Fibroblast of pulmonary artery (primary cell): ENCODE data around the gene RPL27A.

ENCODE experiments used
- DNase-seq: peaks from one replicate; pipeline ENCODE4 v3.0.0-alpha.2; 2010; ENCODE audit warnings: low read depth
- H3K4me3 ChIP-seq: replicated peaks from 2 replicates; pipeline ENCODE4 v1.5.1; 2011; ENCODE audit warnings: low read depth, mild to moderate bottlenecking, control low read depth, low read length, moderate library complexity
- TF ChIP-seq, protein P1 (sequence below): IDR thresholded peaks from 2 replicates; pipeline ENCODE4 v1.5.1; 2011; ENCODE audit warnings: mild to moderate bottlenecking, control low read depth, low read length, inconsistent platforms; ENCODE audit errors: missing control alignments

The RPL27A gene

GRCh38 chr11:8719721-8720120 lies 37.1 kb downstream of the RPL27A start:
- TF ChIP-seq, protein P1, sequence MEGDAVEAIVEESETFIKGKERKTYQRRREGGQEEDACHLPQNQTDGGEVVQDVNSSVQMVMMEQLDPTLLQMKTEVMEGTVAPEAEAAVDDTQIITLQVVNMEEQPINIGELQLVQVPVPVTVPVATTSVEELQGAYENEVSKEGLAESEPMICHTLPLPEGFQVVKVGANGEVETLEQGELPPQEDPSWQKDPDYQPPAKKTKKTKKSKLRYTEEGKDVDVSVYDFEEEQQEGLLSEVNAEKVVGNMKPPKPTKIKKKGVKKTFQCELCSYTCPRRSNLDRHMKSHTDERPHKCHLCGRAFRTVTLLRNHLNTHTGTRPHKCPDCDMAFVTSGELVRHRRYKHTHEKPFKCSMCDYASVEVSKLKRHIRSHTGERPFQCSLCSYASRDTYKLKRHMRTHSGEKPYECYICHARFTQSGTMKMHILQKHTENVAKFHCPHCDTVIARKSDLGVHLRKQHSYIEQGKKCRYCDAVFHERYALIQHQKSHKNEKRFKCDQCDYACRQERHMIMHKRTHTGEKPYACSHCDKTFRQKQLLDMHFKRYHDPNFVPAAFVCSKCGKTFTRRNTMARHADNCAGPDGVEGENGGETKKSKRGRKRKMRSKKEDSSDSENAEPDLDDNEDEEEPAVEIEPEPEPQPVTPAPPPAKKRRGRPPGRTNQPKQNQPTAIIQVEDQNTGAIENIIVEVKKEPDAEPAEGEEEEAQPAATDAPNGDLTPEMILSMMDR = no peak
- no peak for DNase-seq
- H3K4me3 ChIP-seq = no peak overlapping the region

DNA sequence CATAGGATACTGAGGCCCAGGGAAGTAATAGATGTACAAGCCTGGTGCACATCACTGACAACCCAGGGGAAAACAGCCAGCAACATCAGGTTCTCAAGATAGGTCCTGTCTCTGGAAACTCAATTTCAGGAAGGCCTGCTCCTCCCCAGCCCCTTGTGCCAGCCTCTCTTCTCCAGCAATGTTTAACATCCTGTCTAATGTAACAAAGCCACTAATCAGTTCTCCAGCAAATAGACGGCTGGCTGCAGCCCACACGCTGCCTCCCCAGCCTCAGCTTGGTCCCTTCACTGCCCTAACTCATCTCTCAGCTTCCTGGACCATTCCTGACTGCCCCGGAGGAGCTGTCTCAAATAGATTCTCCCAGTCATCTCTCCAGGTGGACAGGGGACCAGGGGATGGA lies 37.8 kb downstream of the RPL27A start:
- TF ChIP-seq, protein P1 = no peak
- no peak for DNase-seq
- no peak overlapping the region for H3K4me3 ChIP-seq

- TF ChIP-seq, protein P1 = no peak
- no peak overlapping the region for H3K4me3 ChIP-seq
- no peak for DNase-seq
Observed at GRCh38 chr11:8720868-8721608, 38.4 kb downstream of the RPL27A start.

- TF ChIP-seq, protein P1 = no peak
- H3K4me3 ChIP-seq = no peak overlapping the region
- DNase-seq = peak; percentile 58
Observed at GRCh38 chr11:8721609-8722500, 39.3 kb downstream of the RPL27A start.

- TF ChIP-seq, protein P1 = no peak
Observed at GRCh38 chr11:8722809-8723208, 40.2 kb downstream of the RPL27A start.

DNA sequence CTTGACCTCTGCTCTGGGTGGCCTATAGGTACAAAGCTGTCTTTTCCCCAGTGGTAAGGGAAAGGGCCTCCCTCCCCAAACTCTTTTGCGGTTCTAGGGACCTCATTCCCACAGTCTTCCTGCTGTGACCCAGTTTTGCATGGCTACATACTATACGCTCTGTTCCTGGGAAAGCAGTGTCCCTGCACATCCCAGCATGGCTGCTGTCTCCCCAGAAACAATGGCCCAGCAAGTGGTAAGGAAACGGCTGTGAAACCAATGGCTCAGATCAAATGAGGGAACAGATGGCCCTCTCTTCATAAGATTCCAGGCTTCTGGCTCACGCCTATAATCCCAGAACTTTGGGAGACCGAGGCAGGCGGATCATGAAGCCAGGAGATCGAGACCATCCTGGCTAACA lies 41.1 kb downstream of the RPL27A start:
- DNase-seq = no peak
- TF ChIP-seq, protein P1 = no peak
- no peak overlapping the region for H3K4me3 ChIP-seq

More at GRCh38 chr11:8722809-8723208, 40.2 kb downstream of the RPL27A start:
- DNase-seq = no peak
- H3K4me3 ChIP-seq = no peak overlapping the region
